OCI-LY7 (cell line): ENCODE data around the gene ATP5PD. TPM values are rescaled to one million over a fixed set of nuclear protein-coding genes. Genes with fewer than 3 reads are reported as not detected.

Source experiments
- BruUV-seq: library from RNA; stranded (reverse); fragments of 400-500 nt; replicated peaks from 2 replicates; lab custom pipeline; 2021; lab: Mats Ljungman, UMichigan
- CTCF ChIA-PET: fragments of 300-600 bp; sonication (Branson Sonifier 250); formaldehyde crosslinking; loops from one replicate; lab custom pipeline; 2022; ENCODE audit warnings: antibody characterized with exemption; ENCODE audit not compliant: unreplicated experiment; lab: Charles Lee
- POLR2A ChIA-PET: fragments of 300-600 bp; sonication (Branson Sonifier 250); formaldehyde crosslinking; loops from one replicate; lab custom pipeline; 2022; ENCODE audit warnings: antibody characterized with exemption; lab: Charles Lee
- DNase-seq: peaks from one replicate; pipeline ENCODE4 v3.0.0-alpha.2; 2015; ENCODE audit warnings: low spot score
- H2AFZ ChIP-seq: fragments of 200-600 bp; sonication (generic), shearing (Covaris generic); 2 replicates; pipeline ENCODE4 v1.6.1; 2014; ENCODE audit warnings: mild to moderate bottlenecking, antibody characterized with exemption, low read length, moderate library complexity
- H3K27ac ChIP-seq: fragments of 200-600 bp; sonication (generic); 2 replicates; pipeline ENCODE4 v1.5.1; 2014; ENCODE audit warnings: mixed run types, low read depth, mild to moderate bottlenecking, moderate library complexity, low read length, inconsistent platforms; ENCODE audit not compliant: poor library complexity, severe bottlenecking
- H3K36me3 ChIP-seq: fragments of 200-600 bp; sonication (generic); 2 replicates; pipeline ENCODE4 v1.6.1; 2014; ENCODE audit warnings: mild to moderate bottlenecking, antibody characterized with exemption, low read length, moderate library complexity, mixed read lengths; ENCODE audit not compliant: insufficient read depth
- H3K4me1 ChIP-seq: fragments of 200-600 bp; sonication (generic); 2 replicates; pipeline ENCODE4 v1.5.1; 2014; ENCODE audit warnings: mild to moderate bottlenecking, low read length; ENCODE audit not compliant: insufficient read depth, poor library complexity, severe bottlenecking
- H3K4me2 ChIP-seq: fragments of 200-600 bp; sonication (generic); 2 replicates; pipeline ENCODE4 v1.6.1; 2014; ENCODE audit warnings: mild to moderate bottlenecking, low read length
- H3K4me3 ChIP-seq: fragments of 200-600 bp; sonication (generic); 2 replicates; pipeline ENCODE4 v1.5.1; 2014; ENCODE audit warnings: mild to moderate bottlenecking, low read depth, low read length; ENCODE audit not compliant: poor library complexity, severe bottlenecking
- H3K79me2 ChIP-seq: fragments of 200-600 bp; sonication (generic); 2 replicates; pipeline ENCODE4 v1.6.1; 2016; ENCODE audit warnings: low read depth, mild to moderate bottlenecking, low read length, moderate library complexity, mixed read lengths; ENCODE audit not compliant: insufficient read depth
- H3K9me2 ChIP-seq: fragments of 200-600 bp; sonication (generic); 2 replicates; pipeline ENCODE4 v1.6.1; 2016; ENCODE audit warnings: mild to moderate bottlenecking, low read length, mixed read lengths; ENCODE audit not compliant: insufficient read depth
- H3K9me3 ChIP-seq: fragments of 200-600 bp; sonication (generic); 2 replicates; pipeline ENCODE4 v1.6.1; 2014; ENCODE audit warnings: mild to moderate bottlenecking, mixed run types, low read length, mixed read lengths
- H4K20me1 ChIP-seq: fragments of 200-600 bp; sonication (generic); 2 replicates; pipeline ENCODE4 v1.6.1; 2014; ENCODE audit warnings: mild to moderate bottlenecking, antibody characterized with exemption, low read length, moderate library complexity, mixed read lengths; ENCODE audit not compliant: insufficient read depth
- CTCF ChIP-seq: fragments of 200-600 bp; sonication (generic); conservative IDR thresholded peaks from 2 replicates; pipeline ENCODE4 v1.5.1; 2014; ENCODE audit warnings: mild to moderate bottlenecking, antibody characterized with exemption, low read length, moderate library complexity, mixed read lengths
- EZH2phosphoT487 ChIP-seq: fragments of 200-600 bp; sonication (generic); IDR thresholded peaks from 2 replicates; pipeline ENCODE4 v1.6.1; 2018; ENCODE audit warnings: low read depth, borderline replicate concordance, mild to moderate bottlenecking, mixed run types, antibody characterized with exemption, low read length, moderate library complexity, mixed read lengths
- intact Hi-C: fragments of 100-400 bp; cut with micrococcal nuclease; formaldehyde crosslinking; loops from one replicate; pipeline ENCODE4 v1.10.0; 2022; ENCODE audit not compliant: unreplicated experiment
- total RNA-seq, 2 experiments: library from RNA; depleted of rRNA in 1 of 2; stranded (reverse); fragments of >200 nt in 1 of 2; shearing (Covaris generic) in 1 of 2; gene quantifications; 2 replicates each; pipeline ENCODE4 v1.2.3, GENCODE V29; 2014 to 2022

The ATP5PD gene
- total RNA-seq, 2 experiments from 2014 or later = 301 to 317 TPM

DNA sequence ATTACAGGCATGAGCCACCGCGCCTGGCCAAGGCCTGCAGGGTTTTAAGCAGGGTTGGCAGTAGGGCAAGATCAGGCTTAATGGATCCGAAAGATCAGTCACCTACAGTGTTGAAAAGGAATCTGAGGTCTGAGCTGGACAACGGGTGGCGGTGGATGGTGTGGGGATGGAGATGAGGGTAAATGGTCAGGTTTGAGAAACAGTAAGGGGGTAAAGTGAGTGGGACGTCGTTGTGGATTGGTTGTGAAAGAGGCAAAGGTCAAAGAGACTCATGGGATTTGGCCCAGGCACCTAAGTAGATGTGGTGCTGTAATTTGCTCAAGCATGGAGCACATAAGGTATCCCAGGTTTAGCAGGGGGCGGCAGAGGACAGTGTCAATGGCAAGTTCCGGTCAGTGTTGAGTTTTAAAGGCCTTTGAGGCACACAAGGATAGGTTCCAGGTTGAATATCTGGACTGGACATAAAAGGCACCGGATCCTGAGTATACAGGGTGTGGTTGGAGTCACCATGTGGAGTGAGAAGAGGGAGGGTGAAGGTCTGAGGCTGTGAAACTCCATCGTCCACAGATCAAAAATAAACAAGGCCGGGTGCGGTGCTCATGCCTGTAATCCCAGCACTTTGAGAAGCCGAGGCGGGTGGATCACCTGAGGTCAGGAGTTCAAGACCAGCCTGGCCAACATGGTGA is 39.9 kb upstream of the ATP5PD start:
- intact Hi-C loops = no loop called here
- Histone ChIP-seq H3K36me3 (no peaks in the 10 kb centered on the region), H3K4me1 (peaks cover 19% of the 10 kb centered on the region), H4K20me1 (no peaks in the 10 kb centered on the region), H3K9me2 (no peaks in the 10 kb centered on the region), H3K27ac (no peak overlapping the region), H3K4me3 (no peak overlapping the region), H3K9me3 (no peaks in the 10 kb centered on the region), H3K4me2 (no peak overlapping the region), H2AFZ (no peak overlapping the region), H3K79me2 (no peaks in the 10 kb centered on the region)
- TF ChIP-seq CTCF (no peak), EZH2phosphoT487 (no peak)
- BruUV-seq = no TSS peak
- no peak for DNase-seq
- ChIA-PET POLR2A (no interaction called here), CTCF (no interaction called here)

- DNase-seq = no peak
Measured at GRCh38 chr17:75084039-75084660, 37.4 kb upstream of the ATP5PD start.

More at GRCh38 chr17:75084039-75084660, 37.4 kb upstream of the ATP5PD start:
- Histone ChIP-seq H4K20me1 (no peaks in the 10 kb centered on the region), H3K4me3 (no peak overlapping the region), H3K79me2 (no peaks in the 10 kb centered on the region), H2AFZ (no peak overlapping the region), H3K4me1 (peaks cover 9% of the 10 kb centered on the region), H3K9me3 (no peaks in the 10 kb centered on the region), H3K4me2 (no peak overlapping the region), H3K36me3 (no peaks in the 10 kb centered on the region), H3K27ac (no peak overlapping the region), H3K9me2 (no peaks in the 10 kb centered on the region)
- POLR2A ChIA-PET = no interaction called here
- intact Hi-C loops = no loop called here
- no peak for TF ChIP-seq EZH2phosphoT487
- no peak for TF ChIP-seq CTCF
- no TSS peak for BruUV-seq
- CTCF ChIA-PET = no interaction called here
